GM12801 (cell line): ENCODE data around the gene SCARF1.

Experiments used
- CTCF ChIP-seq: IDR thresholded peaks from one replicate; pipeline ENCODE4 v1.5.1; 2011; ENCODE audit warnings: control low read depth; ENCODE audit not compliant: insufficient read length; ENCODE audit errors: extremely low read depth

Gene SCARF1

GRCh38 chr17:1627182-1627981, 18.1 kb downstream of the SCARF1 start:
- TF ChIP-seq CTCF, result no peak

- no peak for TF ChIP-seq CTCF
Measured at GRCh38 chr17:1626333-1626732, 19.2 kb downstream of the SCARF1 start.

- TF ChIP-seq CTCF, result no peak
Measured at GRCh38 chr17:1625581-1625980, 20.0 kb downstream of the SCARF1 start.

GRCh38 chr17:1625053-1625452, 20.5 kb downstream of the SCARF1 start:
- TF ChIP-seq CTCF, result no peak

- no peak for TF ChIP-seq CTCF
Measured at GRCh38 chr17:1624650-1625049, 20.9 kb downstream of the SCARF1 start.

- TF ChIP-seq CTCF, result no peak
Measured at GRCh38 chr17:1623057-1623630, 22.4 kb downstream of the SCARF1 start.

GRCh38 chr17:1621273-1621954, 24.1 kb downstream of the SCARF1 start:
- no peak for TF ChIP-seq CTCF
